ENCODE measurements around the gene OR52H1.
"Not testable (repeated sequence)": the region's sequence is repeated elsewhere in the genome, so short reads cannot be mapped to it uniquely, and the experiment has no call there.

The OR52H1 gene

DNA sequence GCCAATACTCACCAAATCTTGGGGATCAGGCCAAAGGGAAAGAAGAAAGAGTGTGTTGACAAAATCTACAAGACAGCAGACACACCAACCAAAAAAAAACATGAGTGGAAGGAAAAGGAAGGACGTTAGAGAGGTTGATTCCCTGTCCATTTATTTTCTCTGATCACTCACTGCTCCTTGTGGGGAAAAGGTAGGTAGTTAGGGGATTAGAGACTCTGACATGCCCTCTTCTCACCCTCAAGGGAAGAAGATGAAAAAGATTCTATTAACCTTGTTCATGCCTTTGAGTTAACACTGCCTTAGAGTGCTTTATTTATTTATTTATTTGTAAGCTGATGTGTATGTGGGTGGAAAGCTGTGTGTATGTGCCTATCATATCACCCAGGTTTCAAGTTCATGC is at the start of gene OR52H1:
TSS of gene OR52H1 (minus strand) at position 101 of the 400 bp plus-strand sequence. CDS start 3,035 bp downstream, outside the sequence.
- H3K4me3 ChIP-seq (ENCODE audit: low read length in 2 of 2): no peak within 1 kb of the TSS
- no peaks in the 10 kb centered on the region for H3K4me1 ChIP-seq (ENCODE audit: control insufficient read depth, insufficient read depth, low read length)
- no peak within 1 kb of the TSS for H3K9ac ChIP-seq (ENCODE audit: low read length in 2 of 2)
- no peaks in the 10 kb centered on the region for H3K36me3 ChIP-seq (ENCODE audit: control insufficient read depth in 2 of 2, insufficient read depth in 2 of 2, low read length in 2 of 2)
- no peaks in the 10 kb centered on the region for H3K9me3 ChIP-seq (ENCODE audit: control insufficient read depth in 2 of 2, low read length in 2 of 2)
- H3K27me3 ChIP-seq (ENCODE audit: control insufficient read depth in 1 of 2, insufficient read depth in 2 of 2, low read length in 2 of 2): no peaks in the 10 kb centered on the region
- H3K27ac ChIP-seq (ENCODE audit: low read length): no peak within 1 kb of the TSS

DNA sequence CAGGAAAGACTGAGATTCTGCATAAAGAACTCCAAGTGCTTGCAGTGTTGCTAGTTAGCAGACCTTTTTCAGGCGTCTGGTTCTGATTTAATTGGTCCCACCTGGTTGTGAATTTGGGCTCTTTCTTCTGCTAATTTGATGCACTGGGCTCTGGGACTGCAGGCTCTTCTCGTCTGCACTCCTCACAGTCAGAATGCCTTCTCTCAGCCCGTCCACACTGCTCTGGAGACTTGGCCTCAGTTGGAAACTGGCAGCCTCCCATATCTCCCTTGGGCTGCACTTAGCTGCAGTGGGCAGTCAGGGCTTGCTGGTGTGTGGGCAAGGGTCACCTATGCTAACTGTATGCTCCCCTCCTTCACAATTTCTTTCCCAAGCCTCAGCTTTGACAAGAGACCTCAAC is 49.6 kb upstream of the OR52H1 start:
- Histone ChIP-seq H3K9ac (ENCODE audit: low read length in 2 of 2) (no peak overlapping the region), H3K4me3 (ENCODE audit: low read length in 2 of 2) (peak overlapping the region; percentile 27 to 52), H3K9me3 (ENCODE audit: control insufficient read depth in 2 of 2, low read length in 2 of 2) (no peaks in the 10 kb centered on the region), H3K36me3 (ENCODE audit: control insufficient read depth in 2 of 2, insufficient read depth in 2 of 2, low read length in 2 of 2) (no peaks in the 10 kb centered on the region), H3K4me1 (ENCODE audit: control insufficient read depth, insufficient read depth, low read length) (peaks cover 21% of the 10 kb centered on the region), H3K27me3 (ENCODE audit: control insufficient read depth in 1 of 2, insufficient read depth in 2 of 2, low read length in 2 of 2) (no peaks in the 10 kb centered on the region), H3K27ac (ENCODE audit: low read length) (peak overlapping the region; percentile 37)

DNA sequence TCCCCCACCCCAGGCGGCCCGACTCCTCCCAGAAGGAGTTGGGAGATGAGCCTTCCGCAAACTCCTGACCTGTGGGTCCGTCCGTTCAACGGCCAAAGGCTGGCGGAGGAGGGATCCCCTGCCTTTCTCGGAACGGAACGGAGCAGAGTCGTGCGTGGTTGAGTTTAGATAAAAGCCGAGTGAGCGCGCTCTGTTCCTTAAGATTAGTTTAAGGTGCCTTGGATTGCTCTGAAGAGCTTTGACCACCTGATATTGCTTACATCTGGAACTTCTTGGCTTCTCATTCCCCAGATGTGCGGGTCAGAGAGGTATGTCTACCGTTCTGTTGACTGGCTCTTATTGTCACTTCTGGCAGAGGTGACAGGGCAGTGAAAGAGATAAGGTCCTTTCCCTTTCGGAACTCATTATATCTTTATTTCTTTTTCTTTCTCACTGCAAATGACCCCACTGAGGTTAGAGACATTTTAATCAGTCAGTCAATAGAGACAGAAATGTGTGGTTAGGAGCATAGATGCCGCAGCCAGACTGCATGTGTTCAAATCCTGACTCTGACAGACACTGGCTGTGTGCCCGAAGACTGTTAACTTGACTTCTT is 48.4 kb upstream of the OR52H1 start, which contains the start of gene TRIM6:
TSS of gene TRIM6 (plus strand) at position 31 of the 595 bp plus-strand sequence. CDS start at position 292, 261 bp downstream.
- H3K27ac ChIP-seq (ENCODE audit: low read length): peak within 1 kb of the TSS; percentile 69

DNA sequence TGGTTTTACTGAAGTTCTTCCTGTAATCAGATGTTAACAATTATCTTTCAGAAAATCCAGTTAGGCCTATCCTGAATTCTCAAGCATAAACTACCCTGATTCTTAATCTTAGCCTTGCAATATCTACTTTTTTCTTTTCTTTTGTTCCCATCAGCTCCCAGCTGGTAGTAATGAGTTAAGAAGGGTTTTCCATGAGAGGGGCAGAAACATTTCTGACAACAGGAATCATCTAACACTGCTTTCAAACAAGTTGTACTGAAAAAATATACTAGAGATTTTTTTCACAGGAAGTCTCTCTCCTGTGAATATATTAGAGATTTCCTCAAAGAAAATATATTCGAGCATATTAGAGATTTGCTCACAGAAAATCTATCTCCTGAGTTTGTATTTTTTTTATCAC is 44.8 kb upstream of the OR52H1 start:
- peaks cover 11% of the 10 kb centered on the region for H3K4me1 ChIP-seq (ENCODE audit: control insufficient read depth, insufficient read depth, low read length)
- H3K36me3 ChIP-seq (ENCODE audit: control insufficient read depth in 2 of 2, insufficient read depth in 2 of 2, low read length in 2 of 2): no peaks in the 10 kb centered on the region
- no peaks in the 10 kb centered on the region for H3K27me3 ChIP-seq (ENCODE audit: control insufficient read depth in 1 of 2, insufficient read depth in 2 of 2, low read length in 2 of 2)
- H3K27ac ChIP-seq (ENCODE audit: low read length): no peak overlapping the region
- H3K9me3 ChIP-seq (ENCODE audit: control insufficient read depth in 2 of 2, low read length in 2 of 2): no peaks in the 10 kb centered on the region
- H3K4me3 ChIP-seq (ENCODE audit: low read length in 2 of 2): no peak overlapping the region
- H3K9ac ChIP-seq (ENCODE audit: low read length in 2 of 2): no peak overlapping the region

More for the DNA sequence above, 48.4 kb upstream of the OR52H1 start, which contains the start of gene TRIM6:
- H3K9ac ChIP-seq (ENCODE audit: low read length in 2 of 2): peak within 1 kb of the TSS; percentile 80 to 84
- no peaks in the 10 kb centered on the region for H3K9me3 ChIP-seq (ENCODE audit: control insufficient read depth in 2 of 2, low read length in 2 of 2)
- no peaks in the 10 kb centered on the region for H3K36me3 ChIP-seq (ENCODE audit: control insufficient read depth in 2 of 2, insufficient read depth in 2 of 2, low read length in 2 of 2)
- H3K4me1 ChIP-seq (ENCODE audit: control insufficient read depth, insufficient read depth, low read length): peaks cover 21% of the 10 kb centered on the region
- peak within 1 kb of the TSS; percentile 77 to 85 for H3K4me3 ChIP-seq (ENCODE audit: low read length in 2 of 2)
- no peaks in the 10 kb centered on the region for H3K27me3 ChIP-seq (ENCODE audit: control insufficient read depth in 1 of 2, insufficient read depth in 2 of 2, low read length in 2 of 2)

DNA sequence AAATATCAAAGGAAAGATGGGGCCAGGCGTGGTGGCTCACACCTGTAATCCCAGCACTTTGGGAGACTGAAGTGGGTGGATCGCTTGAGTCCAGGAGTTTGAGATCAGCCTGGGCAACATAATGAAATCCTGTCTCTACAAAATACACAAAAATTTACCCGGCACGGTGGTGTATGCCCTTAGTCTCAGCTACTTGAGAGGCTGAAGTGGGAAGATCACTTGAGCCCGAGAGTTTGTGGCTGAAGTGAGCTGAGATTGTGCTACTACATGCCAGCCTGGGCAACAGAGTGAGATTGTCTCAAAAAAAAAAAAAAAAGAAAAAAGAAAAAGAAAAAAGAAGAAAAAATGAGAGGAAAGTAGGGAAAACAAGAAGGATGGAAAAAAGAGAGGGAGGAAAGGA is 44.3 kb upstream of the OR52H1 start:
- Histone ChIP-seq H3K27ac (ENCODE audit: low read length) (no peak overlapping the region), H3K4me1 (ENCODE audit: control insufficient read depth, insufficient read depth, low read length) (peaks cover 6% of the 10 kb centered on the region), H3K36me3 (ENCODE audit: control insufficient read depth in 2 of 2, insufficient read depth in 2 of 2, low read length in 2 of 2) (no peaks in the 10 kb centered on the region), H3K9me3 (ENCODE audit: control insufficient read depth in 2 of 2, low read length in 2 of 2) (no peaks in the 10 kb centered on the region), H3K4me3 (ENCODE audit: low read length in 2 of 2) (no peak overlapping the region), H3K9ac (ENCODE audit: low read length in 2 of 2) (no peak overlapping the region), H3K27me3 (ENCODE audit: control insufficient read depth in 1 of 2, insufficient read depth in 2 of 2, low read length in 2 of 2) (no peaks in the 10 kb centered on the region)

DNA sequence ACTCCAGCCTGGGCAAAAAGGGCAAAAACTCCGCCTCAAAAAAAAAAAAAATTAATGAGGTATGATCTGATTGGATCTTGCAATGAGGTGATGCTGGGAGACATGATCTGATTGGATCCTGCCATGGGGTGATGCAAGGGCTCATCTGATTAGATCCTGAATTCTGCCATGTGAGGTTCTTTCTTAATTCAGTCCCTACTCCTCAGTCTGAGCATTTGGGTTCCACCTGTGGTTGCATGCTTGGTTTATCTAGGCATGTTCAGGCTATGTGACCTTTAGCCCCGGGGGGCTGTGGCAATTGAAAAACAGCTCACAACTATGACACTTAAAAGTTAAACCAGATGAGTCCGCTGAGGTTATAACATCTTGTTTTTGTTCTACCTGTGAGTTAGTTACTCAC is 43.3 kb upstream of the OR52H1 start:
- H3K36me3 ChIP-seq (ENCODE audit: control insufficient read depth in 2 of 2, insufficient read depth in 2 of 2, low read length in 2 of 2): no peaks in the 10 kb centered on the region
- no peak overlapping the region for H3K4me3 ChIP-seq (ENCODE audit: low read length in 2 of 2)
- no peaks in the 10 kb centered on the region for H3K9me3 ChIP-seq (ENCODE audit: control insufficient read depth in 2 of 2, low read length in 2 of 2)
- H3K27me3 ChIP-seq (ENCODE audit: control insufficient read depth in 1 of 2, insufficient read depth in 2 of 2, low read length in 2 of 2): no peaks in the 10 kb centered on the region
- no peak overlapping the region for H3K9ac ChIP-seq (ENCODE audit: low read length in 2 of 2)
- H3K27ac ChIP-seq (ENCODE audit: low read length): no peak overlapping the region
- H3K4me1 ChIP-seq (ENCODE audit: control insufficient read depth, insufficient read depth, low read length): no peaks in the 10 kb centered on the region

DNA sequence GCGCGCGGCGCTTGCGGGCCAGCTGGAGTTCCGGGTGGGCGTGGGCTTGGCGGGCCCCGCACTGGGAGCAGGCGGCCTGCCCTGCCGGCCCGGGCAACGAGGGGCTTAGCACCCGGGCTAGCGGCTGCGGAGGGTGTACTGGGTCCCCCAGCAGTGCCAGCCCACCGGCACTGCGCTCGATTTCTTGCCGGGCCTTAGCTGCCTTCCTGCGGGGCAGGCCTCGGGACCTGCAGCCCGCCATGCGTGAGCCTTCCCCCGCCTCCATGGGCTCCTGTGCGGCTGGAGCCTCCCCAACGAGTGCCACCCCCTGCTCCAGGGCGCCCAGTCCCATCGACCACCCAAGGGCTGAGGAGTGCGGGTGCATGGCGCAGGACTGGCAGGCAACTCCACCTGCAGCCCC is 41.6 kb upstream of the OR52H1 start:
- H3K4me3 ChIP-seq (ENCODE audit: low read length in 2 of 2); H3K27me3 ChIP-seq (ENCODE audit: control insufficient read depth in 1 of 2, insufficient read depth in 2 of 2, low read length in 2 of 2); H3K4me1 ChIP-seq (ENCODE audit: control insufficient read depth, insufficient read depth, low read length): not testable (repeated sequence)

DNA sequence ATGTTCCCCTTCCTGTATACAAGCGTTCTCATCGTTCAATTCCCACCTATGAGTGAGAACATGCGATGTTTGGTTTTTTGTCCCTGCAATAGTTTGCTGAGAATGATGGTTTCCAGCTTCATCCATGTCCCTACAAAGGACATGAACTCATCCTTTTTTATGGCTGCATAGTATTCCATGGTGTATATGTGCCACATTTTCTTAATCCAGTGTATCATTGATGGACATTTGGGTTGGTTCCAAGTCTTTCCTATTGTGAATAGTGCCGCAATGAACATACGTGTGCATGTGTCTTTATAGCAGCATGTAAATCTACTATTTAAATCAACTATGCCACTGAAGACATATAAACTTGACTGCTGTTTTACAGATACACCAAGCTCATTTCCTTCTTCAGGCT is 36.1 kb upstream of the OR52H1 start:
- not testable (repeated sequence) for H3K27ac ChIP-seq (ENCODE audit: low read length); H3K9ac ChIP-seq (ENCODE audit: low read length in 2 of 2); H3K27me3 ChIP-seq (ENCODE audit: control insufficient read depth in 1 of 2, insufficient read depth in 2 of 2, low read length in 2 of 2); H3K4me3 ChIP-seq (ENCODE audit: low read length in 2 of 2); H3K9me3 ChIP-seq (ENCODE audit: control insufficient read depth in 2 of 2, low read length in 2 of 2); H3K4me1 ChIP-seq (ENCODE audit: control insufficient read depth, insufficient read depth, low read length); H3K36me3 ChIP-seq (ENCODE audit: control insufficient read depth in 2 of 2, insufficient read depth in 2 of 2, low read length in 2 of 2)

More for the DNA sequence above, 41.6 kb upstream of the OR52H1 start:
- not testable (repeated sequence) for H3K36me3 ChIP-seq (ENCODE audit: control insufficient read depth in 2 of 2, insufficient read depth in 2 of 2, low read length in 2 of 2); H3K9ac ChIP-seq (ENCODE audit: low read length in 2 of 2); H3K9me3 ChIP-seq (ENCODE audit: control insufficient read depth in 2 of 2, low read length in 2 of 2); H3K27ac ChIP-seq (ENCODE audit: low read length)

DNA sequence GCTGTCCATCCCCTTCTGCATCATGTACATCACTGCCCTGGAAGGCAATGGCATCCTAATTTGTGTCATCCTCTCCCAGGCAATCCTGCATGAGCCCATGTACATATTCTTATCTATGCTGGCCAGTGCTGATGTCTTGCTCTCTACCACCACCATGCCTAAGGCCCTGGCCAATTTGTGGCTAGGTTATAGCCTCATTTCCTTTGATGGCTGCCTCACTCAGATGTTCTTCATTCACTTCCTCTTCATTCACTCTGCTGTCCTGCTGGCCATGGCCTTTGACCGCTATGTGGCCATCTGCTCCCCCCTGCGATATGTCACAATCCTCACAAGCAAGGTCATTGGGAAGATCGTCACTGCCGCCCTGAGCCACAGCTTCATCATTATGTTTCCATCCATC is 32.7 kb upstream of the OR52H1 start:
- H3K4me1 ChIP-seq (ENCODE audit: control insufficient read depth, insufficient read depth, low read length): no peaks in the 10 kb centered on the region
- no peak overlapping the region for H3K4me3 ChIP-seq (ENCODE audit: low read length in 2 of 2)
- no peak overlapping the region for H3K9ac ChIP-seq (ENCODE audit: low read length in 2 of 2)
- H3K27me3 ChIP-seq (ENCODE audit: control insufficient read depth in 1 of 2, insufficient read depth in 2 of 2, low read length in 2 of 2): no peaks in the 10 kb centered on the region
- no peak overlapping the region for H3K27ac ChIP-seq (ENCODE audit: low read length)
- H3K36me3 ChIP-seq (ENCODE audit: control insufficient read depth in 2 of 2, insufficient read depth in 2 of 2, low read length in 2 of 2): no peaks in the 10 kb centered on the region
- H3K9me3 ChIP-seq (ENCODE audit: control insufficient read depth in 2 of 2, low read length in 2 of 2): no peaks in the 10 kb centered on the region

DNA sequence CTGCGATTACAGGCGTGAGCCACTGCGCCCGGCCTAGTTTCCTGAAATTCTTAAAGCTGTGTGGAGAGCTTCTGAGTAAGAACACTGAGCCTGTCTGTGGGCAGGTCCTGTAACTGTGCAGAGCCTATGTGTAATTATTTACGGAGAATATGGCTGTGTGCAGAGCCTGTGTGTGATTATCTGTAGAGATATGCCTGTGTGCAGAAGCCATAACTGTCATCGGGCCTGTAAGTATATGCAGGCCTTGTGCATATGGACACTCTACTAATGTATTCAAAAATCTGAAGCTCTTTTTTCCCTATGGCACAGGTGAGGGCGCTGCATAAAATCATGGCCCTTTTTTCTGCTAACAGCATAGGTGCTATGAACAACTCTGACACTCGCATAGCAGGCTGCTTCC is 32.2 kb upstream of the OR52H1 start, which contains the start of gene OR52B6:
TSS of gene OR52B6 (plus strand) at position 301 of the 400 bp plus-strand sequence. CDS start at position 301, 0 bp downstream.
- no peaks in the 10 kb centered on the region for H3K27me3 ChIP-seq (ENCODE audit: control insufficient read depth in 1 of 2, insufficient read depth in 2 of 2, low read length in 2 of 2)

DNA sequence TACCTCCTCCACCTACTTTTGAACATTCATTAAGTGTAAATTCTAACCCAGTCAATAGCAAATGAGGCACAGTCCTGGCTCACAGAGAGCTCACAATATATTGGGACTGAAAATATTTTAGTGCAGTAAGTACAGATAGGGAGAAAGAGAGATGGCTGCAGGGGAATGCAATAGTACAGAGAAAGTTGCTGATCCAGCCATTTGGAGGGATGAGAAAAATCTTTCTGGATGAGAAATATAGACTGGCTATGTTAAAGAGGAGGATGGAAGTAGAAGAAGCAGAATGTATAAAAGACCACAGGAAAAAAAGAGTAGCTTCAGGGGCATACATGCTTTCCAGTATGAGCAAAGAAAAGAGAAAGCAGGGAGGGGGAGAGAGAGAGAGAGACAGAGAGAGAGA is 28.8 kb upstream of the OR52H1 start:
- Histone ChIP-seq H3K36me3 (ENCODE audit: control insufficient read depth in 2 of 2, insufficient read depth in 2 of 2, low read length in 2 of 2) (no peaks in the 10 kb centered on the region), H3K27me3 (ENCODE audit: control insufficient read depth in 1 of 2, insufficient read depth in 2 of 2, low read length in 2 of 2) (no peaks in the 10 kb centered on the region), H3K27ac (ENCODE audit: low read length) (no peak overlapping the region), H3K4me1 (ENCODE audit: control insufficient read depth, insufficient read depth, low read length) (no peaks in the 10 kb centered on the region), H3K4me3 (ENCODE audit: low read length in 2 of 2) (no peak overlapping the region), H3K9ac (ENCODE audit: low read length in 2 of 2) (no peak overlapping the region), H3K9me3 (ENCODE audit: control insufficient read depth in 2 of 2, low read length in 2 of 2) (no peaks in the 10 kb centered on the region)

More for the DNA sequence above, 32.2 kb upstream of the OR52H1 start, which contains the start of gene OR52B6:
- Histone ChIP-seq H3K27ac (ENCODE audit: low read length) (no peak within 1 kb of the TSS), H3K36me3 (ENCODE audit: control insufficient read depth in 2 of 2, insufficient read depth in 2 of 2, low read length in 2 of 2) (no peaks in the 10 kb centered on the region), H3K4me1 (ENCODE audit: control insufficient read depth, insufficient read depth, low read length) (no peaks in the 10 kb centered on the region), H3K9me3 (ENCODE audit: control insufficient read depth in 2 of 2, low read length in 2 of 2) (no peaks in the 10 kb centered on the region), H3K9ac (ENCODE audit: low read length in 2 of 2) (no peak within 1 kb of the TSS), H3K4me3 (ENCODE audit: low read length in 2 of 2) (no peak within 1 kb of the TSS)
